Testis (tissue), 2 donors: ENCODE measurements around the gene SHC4.

ENCODE experiments used
- CTCF ChIP-seq, 3 experiments: fragments of 450-650 bp in 2 of 3; fragments of 200-600 bp in 1 of 3; sonication (generic) in 1 of 3; IDR thresholded peaks; one replicate each; pipeline ENCODE4 v1.5.1; 2016 to 2019; ENCODE audit warnings: antibody characterized with exemption in 3 of 3, mild to moderate bottlenecking in 2 of 3, moderate library complexity in 1 of 3
- POLR2A ChIP-seq: fragments of 450-650 bp; IDR thresholded peaks from one replicate; pipeline ENCODE4 v1.6.1; 2017; ENCODE audit warnings: antibody characterized with exemption, mild to moderate bottlenecking, moderate library complexity

- no peak for TF ChIP-seq POLR2A
- no peak for TF ChIP-seq CTCF (IDR thresholded peaks at IDR 0.05)
Measured at GRCh38 chr15:48792408-48792807, 171.3 kb downstream of the SHC4 start.
